Parathyroid adenoma (tissue), 2 donors: ENCODE data around the gene TSHZ2.

Source experiments
- H2AFZ ChIP-seq: fragments of 300-600 bp; sonication (generic); one replicate; pipeline ENCODE4 v1.7.0; 2017; ENCODE audit warnings: antibody characterized with exemption, mild to moderate bottlenecking
- H3K27ac ChIP-seq: fragments of 300-600 bp; sonication (generic); one replicate; pipeline ENCODE4 v1.7.0; 2017
- H3K27me3 ChIP-seq: fragments of 300-600 bp; sonication (generic); one replicate; pipeline ENCODE4 v1.7.0; 2017; ENCODE audit warnings: low read length; ENCODE audit not compliant: control insufficient read depth, insufficient read depth
- H3K36me3 ChIP-seq: fragments of 300-600 bp; sonication (generic); one replicate; pipeline ENCODE4 v1.7.0; 2017; ENCODE audit warnings: low read length; ENCODE audit not compliant: control insufficient read depth, insufficient read depth
- H3K4me1 ChIP-seq: fragments of 300-600 bp; sonication (generic); one replicate; pipeline ENCODE4 v1.7.0; 2017; ENCODE audit warnings: control low read depth
- H3K4me2 ChIP-seq: fragments of 300-600 bp; sonication (generic); one replicate; pipeline ENCODE4 v1.7.0; 2017; ENCODE audit warnings: low read length
- H3K4me3 ChIP-seq: fragments of 300-600 bp; sonication (generic); one replicate; pipeline ENCODE4 v1.7.0; 2017; ENCODE audit warnings: low read depth, low read length
- H3K79me2 ChIP-seq: fragments of 300-600 bp; sonication (generic); one replicate; pipeline ENCODE4 v1.7.0; 2017; ENCODE audit warnings: control low read depth
- H3K9ac ChIP-seq: fragments of 300-600 bp; sonication (generic); one replicate; pipeline ENCODE4 v1.7.0; 2017; ENCODE audit warnings: mild to moderate bottlenecking
- H3K9me3 ChIP-seq: fragments of 300-600 bp; sonication (generic); one replicate; pipeline ENCODE4 v1.7.0; 2017; ENCODE audit warnings: low read length; ENCODE audit not compliant: control insufficient read depth
- CTCF ChIP-seq: fragments of 300-600 bp; sonication (generic); IDR thresholded peaks from one replicate; pipeline ENCODE4 v1.7.0; 2017; ENCODE audit warnings: antibody characterized with exemption, mild to moderate bottlenecking
- donor health status: primary hyperparathyroidism.

Gene TSHZ2

GRCh38 chr20:53100476-53100911, 128.3 kb downstream of the TSHZ2 start:
- H3K4me2 ChIP-seq, result no peak overlapping the region
- no peak overlapping the region for H2AFZ ChIP-seq
- no peaks in the 10 kb centered on the region for H3K36me3 ChIP-seq
- no peak overlapping the region for H3K27ac ChIP-seq
- no peaks in the 10 kb centered on the region for H3K27me3 ChIP-seq
- H3K9me3 ChIP-seq, result no peaks in the 10 kb centered on the region
- no peak overlapping the region for H3K9ac ChIP-seq
- H3K4me3 ChIP-seq, result no peak overlapping the region
- no peaks in the 10 kb centered on the region for H3K79me2 ChIP-seq
- no peaks in the 10 kb centered on the region for H3K4me1 ChIP-seq
- no peak for TF ChIP-seq CTCF

GRCh38 chr20:53101992-53102760, 130.0 kb downstream of the TSHZ2 start:
- Histone ChIP-seq H3K27ac (no peak overlapping the region), H2AFZ (no peak overlapping the region), H3K4me2 (no peak overlapping the region), H3K9me3 (no peaks in the 10 kb centered on the region), H3K4me1 (no peaks in the 10 kb centered on the region), H3K79me2 (no peaks in the 10 kb centered on the region), H3K36me3 (no peaks in the 10 kb centered on the region), H3K4me3 (no peak overlapping the region), H3K9ac (no peak overlapping the region), H3K27me3 (no peaks in the 10 kb centered on the region)
- TF ChIP-seq CTCF, result no peak

- H2AFZ ChIP-seq, result no peak overlapping the region
- H3K27ac ChIP-seq, result no peak overlapping the region
- no peaks in the 10 kb centered on the region for H3K4me1 ChIP-seq
- H3K9ac ChIP-seq, result no peak overlapping the region
- no peak for TF ChIP-seq CTCF
- no peaks in the 10 kb centered on the region for H3K36me3 ChIP-seq
- H3K27me3 ChIP-seq, result no peaks in the 10 kb centered on the region
- H3K4me2 ChIP-seq, result no peak overlapping the region
- H3K4me3 ChIP-seq, result no peak overlapping the region
- H3K9me3 ChIP-seq, result no peaks in the 10 kb centered on the region
- H3K79me2 ChIP-seq, result no peaks in the 10 kb centered on the region
Measured at GRCh38 chr20:53103124-53103523, 131.0 kb downstream of the TSHZ2 start.

GRCh38 chr20:53104884-53105283, 132.7 kb downstream of the TSHZ2 start:
- TF ChIP-seq CTCF, result no peak
- no peaks in the 10 kb centered on the region for H3K9me3 ChIP-seq
- H3K27ac ChIP-seq, result no peak overlapping the region
- H3K27me3 ChIP-seq, result no peaks in the 10 kb centered on the region
- no peak overlapping the region for H3K4me3 ChIP-seq
- no peak overlapping the region for H3K9ac ChIP-seq
- H3K79me2 ChIP-seq, result no peaks in the 10 kb centered on the region
- H3K36me3 ChIP-seq, result no peaks in the 10 kb centered on the region
- no peak overlapping the region for H2AFZ ChIP-seq
- H3K4me2 ChIP-seq, result no peak overlapping the region
- no peaks in the 10 kb centered on the region for H3K4me1 ChIP-seq

- H3K36me3 ChIP-seq, result no peaks in the 10 kb centered on the region
- TF ChIP-seq CTCF, result no peak
Measured at GRCh38 chr20:53116733-53117132, 144.6 kb downstream of the TSHZ2 start.

More at GRCh38 chr20:53116733-53117132, 144.6 kb downstream of the TSHZ2 start:
- H3K4me3 ChIP-seq, result no peak overlapping the region
- no peaks in the 10 kb centered on the region for H3K9me3 ChIP-seq
- H3K9ac ChIP-seq, result no peak overlapping the region
- no peak overlapping the region for H2AFZ ChIP-seq
- H3K79me2 ChIP-seq, result no peaks in the 10 kb centered on the region
- H3K4me2 ChIP-seq, result no peak overlapping the region
- no peaks in the 10 kb centered on the region for H3K4me1 ChIP-seq
- no peaks in the 10 kb centered on the region for H3K27me3 ChIP-seq
- no peak overlapping the region for H3K27ac ChIP-seq
